Measurements from ENCODE around the gene SHH. TPM values are rescaled to one million over a fixed set of nuclear protein-coding genes. Genes with fewer than 3 reads are reported as not detected.

The SHH gene
- total RNA-seq, 1 experiment from 2014 or later = not detected

DNA sequence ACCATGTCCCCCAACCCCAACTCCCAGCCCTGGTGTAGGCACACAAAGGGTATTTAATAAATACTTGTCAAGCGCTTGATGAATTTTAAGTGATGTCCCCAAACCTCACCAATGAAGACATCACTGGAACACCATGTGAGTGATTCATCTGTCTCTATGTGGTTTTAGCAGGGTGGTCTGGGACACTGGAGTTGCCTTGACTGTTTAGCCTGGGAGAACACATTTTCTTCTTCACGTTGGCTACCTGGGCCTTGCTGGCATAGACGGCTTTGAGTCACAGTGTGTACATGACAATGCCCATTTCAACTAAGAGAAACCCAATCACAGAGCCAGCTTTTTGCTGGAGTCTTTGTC, 24.8 kb upstream of the SHH start:
- Histone ChIP-seq H3K27ac (no peak overlapping the region), H3K4me1 (replicated peaks) (no peaks in the 10 kb centered on the region)
- no peak for DNase-seq (ENCODE audit: low read depth in 1 of 2, low spot score in 2 of 2)

DNA sequence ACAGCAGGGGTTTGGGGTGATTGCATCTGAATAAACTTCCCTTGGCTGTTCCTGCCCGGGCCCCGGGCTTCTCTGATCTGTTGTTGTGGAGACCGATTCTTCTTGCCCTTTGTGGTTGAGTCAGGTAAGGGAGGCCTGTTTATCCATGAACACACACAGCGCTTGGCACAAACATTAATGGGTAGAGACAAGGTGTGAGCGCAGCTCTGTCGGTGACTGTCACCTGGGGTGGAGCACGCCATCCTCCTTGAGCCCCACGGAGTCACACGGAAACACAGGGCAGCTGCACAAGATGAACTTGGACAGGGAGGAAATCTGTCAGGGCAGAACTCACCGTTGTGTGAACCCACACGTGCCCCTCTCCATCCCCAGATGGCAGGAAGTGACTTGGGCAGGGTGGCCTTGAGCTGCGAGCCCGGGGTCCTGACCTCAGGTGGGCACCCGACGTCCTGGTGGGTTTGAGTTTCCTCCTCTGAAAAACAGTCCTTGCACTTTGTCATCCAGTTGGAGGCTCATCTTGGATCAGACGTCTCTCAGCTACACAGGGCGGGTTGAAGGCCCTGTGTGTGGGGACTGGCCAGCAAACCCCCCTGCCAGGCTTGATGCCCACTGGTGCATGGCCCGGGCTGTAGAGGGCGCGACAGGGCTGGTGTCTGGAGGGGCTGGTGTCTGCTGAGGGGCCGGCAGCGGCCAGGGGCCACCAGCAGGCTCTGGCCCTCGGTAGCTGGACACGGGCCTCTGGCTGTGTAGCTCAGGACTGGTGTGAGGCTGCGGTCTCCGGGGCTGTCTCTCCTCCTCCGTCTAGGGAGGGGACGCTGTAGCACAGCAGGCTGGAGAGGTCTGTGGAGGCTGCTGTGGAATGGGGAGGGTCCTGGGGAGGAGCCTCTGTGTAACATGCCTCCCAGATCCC, 24.2 kb upstream of the SHH start:
- no peak overlapping the region for H3K4me3 ChIP-seq
- DNase-seq (ENCODE audit: low read depth in 1 of 2, low spot score in 2 of 2) = no peak
- H3K27ac ChIP-seq = no peak overlapping the region
- H3K36me3 ChIP-seq = no peaks in the 10 kb centered on the region
- no peaks in the 10 kb centered on the region for H3K9me3 ChIP-seq (replicated peaks)
- no peaks in the 10 kb centered on the region for H3K4me1 ChIP-seq (replicated peaks)
- peaks cover 69% of the 10 kb centered on the region for H3K27me3 ChIP-seq (replicated peaks)

More for the DNA sequence above, 24.8 kb upstream of the SHH start:
- Histone ChIP-seq H3K36me3 (no peaks in the 10 kb centered on the region), H3K27me3 (replicated peaks) (peaks cover 68% of the 10 kb centered on the region), H3K9me3 (replicated peaks) (no peaks in the 10 kb centered on the region), H3K4me3 (no peak overlapping the region)

DNA sequence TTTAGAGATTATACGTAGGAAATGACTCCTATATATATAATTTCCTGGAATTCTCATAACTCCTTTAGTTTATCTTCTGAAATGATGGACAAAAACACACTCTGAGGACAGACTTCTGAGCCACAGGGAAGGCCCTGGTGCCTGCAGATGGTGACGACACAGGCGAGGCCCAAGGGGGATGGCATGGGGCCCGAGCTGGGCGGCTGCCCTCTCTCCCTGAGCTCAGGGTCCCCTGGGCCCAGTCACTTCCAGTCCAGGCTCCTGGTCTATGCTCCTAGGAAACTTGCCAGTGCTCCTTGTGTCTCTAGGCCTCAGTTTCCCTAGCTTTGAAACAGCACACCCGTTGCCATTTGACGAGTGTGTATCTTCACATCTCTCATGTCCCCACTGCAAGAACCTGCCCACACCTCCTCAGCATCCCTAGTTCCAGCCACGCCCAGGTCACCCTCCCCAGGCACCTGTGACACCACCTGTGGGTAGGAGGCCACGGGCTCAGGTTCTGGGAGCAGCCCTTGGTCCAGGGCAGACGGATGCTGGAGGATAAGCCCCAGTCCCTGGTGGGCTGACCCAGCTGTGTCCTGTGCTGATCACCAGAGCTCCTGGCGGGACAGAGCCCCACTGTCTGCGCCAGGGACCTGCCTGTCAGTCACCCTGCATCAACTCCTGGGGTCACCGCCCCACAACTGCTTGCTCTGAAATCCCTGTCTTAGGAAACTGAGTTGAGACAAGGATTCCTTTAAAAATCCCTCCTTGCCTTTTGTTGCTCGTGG, 23.4 kb upstream of the SHH start:
- Histone ChIP-seq H3K36me3 (no peaks in the 10 kb centered on the region), H3K9me3 (replicated peaks) (no peaks in the 10 kb centered on the region), H3K27me3 (replicated peaks) (peaks cover 62% of the 10 kb centered on the region), H3K27ac (no peak overlapping the region), H3K4me3 (no peak overlapping the region), H3K4me1 (replicated peaks) (no peaks in the 10 kb centered on the region)
- no peak for DNase-seq (ENCODE audit: low read depth in 1 of 2, low spot score in 2 of 2)

DNA sequence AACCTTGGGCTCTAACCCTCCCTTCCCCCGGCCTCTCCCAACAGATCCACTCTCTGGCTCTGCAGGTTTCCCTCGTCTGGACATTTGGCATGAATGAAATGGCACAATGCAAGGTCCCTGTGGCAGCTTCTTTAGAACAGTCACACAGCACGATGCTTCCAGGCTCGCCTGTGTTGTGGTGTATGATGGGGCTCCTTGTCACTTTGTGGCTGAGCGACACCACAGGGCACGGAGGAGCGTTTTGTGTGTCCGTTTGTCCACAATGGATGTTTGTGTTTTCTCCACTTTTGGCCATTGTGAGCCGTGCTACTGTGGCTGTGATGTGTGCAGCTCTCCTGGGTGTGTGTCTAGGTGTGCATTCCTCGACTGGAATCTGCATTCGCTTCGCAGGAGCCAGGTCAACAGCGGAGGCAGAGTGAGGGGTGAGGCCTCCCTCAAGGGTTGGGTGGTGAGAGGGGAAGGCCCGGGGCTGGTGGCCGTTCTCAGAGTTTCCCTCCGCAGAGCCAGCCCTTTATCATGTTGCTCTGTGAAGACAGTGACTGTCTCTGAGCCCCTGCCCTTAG, 22.3 kb upstream of the SHH start:
- Histone ChIP-seq H3K4me3 (no peak overlapping the region), H3K27me3 (replicated peaks) (peaks cover 51% of the 10 kb centered on the region), H3K4me1 (replicated peaks) (no peaks in the 10 kb centered on the region), H3K36me3 (no peaks in the 10 kb centered on the region), H3K27ac (no peak overlapping the region), H3K9me3 (replicated peaks) (no peaks in the 10 kb centered on the region)
- no peak for DNase-seq (ENCODE audit: low read depth in 1 of 2, low spot score in 2 of 2)

DNA sequence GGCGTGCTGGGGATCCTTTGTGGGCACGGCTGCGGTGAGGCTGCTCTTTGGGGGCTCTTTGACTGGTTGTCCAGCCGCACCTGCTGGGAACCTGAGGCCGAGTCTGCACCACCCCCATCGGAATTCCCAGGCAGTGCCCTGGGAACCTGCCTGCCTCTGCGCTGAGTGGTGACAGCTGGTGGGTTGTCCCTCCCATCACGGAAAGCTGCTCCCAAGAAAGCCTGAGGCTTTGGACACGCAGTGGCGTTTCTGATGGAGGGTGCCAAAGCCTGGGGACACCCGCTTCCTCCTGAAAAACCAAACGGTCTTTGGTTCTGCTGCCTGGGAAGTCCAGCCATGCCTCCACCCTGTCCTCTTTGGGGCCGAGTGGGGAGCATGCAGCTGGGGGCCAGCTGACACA, 21.4 kb upstream of the SHH start:
- no peak for DNase-seq (ENCODE audit: low read depth in 1 of 2, low spot score in 2 of 2)
- H3K4me3 ChIP-seq = no peak overlapping the region
- no peak overlapping the region for H3K27ac ChIP-seq
- H3K9me3 ChIP-seq (replicated peaks) = no peaks in the 10 kb centered on the region
- H3K36me3 ChIP-seq = no peaks in the 10 kb centered on the region
- H3K27me3 ChIP-seq (replicated peaks) = peaks cover 43% of the 10 kb centered on the region
- H3K4me1 ChIP-seq (replicated peaks) = no peaks in the 10 kb centered on the region

DNA sequence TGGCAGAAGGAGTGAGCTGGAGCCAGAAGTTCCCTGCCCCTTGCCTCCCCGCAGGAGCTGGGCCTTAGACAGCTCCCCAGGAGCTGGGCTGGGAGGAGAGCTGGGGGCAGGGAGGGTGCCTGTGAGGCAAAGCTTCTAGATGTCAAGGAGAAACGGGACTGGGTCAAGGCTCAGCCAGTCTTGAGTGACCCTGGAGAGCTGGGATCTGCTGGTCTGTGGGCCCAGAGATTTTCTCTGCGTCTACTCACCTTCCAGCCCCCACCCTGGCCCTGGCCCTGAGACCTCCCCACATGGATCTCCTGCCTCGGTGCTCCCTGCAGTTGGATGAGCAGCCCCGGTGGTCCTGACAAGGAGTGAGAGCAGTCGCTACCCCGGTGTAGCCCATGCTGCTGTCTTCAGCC, 20.3 kb upstream of the SHH start:
- Histone ChIP-seq H3K4me3 (no peak overlapping the region), H3K36me3 (no peaks in the 10 kb centered on the region), H3K9me3 (replicated peaks) (no peaks in the 10 kb centered on the region), H3K27me3 (replicated peaks) (peaks cover 42% of the 10 kb centered on the region), H3K4me1 (replicated peaks) (no peaks in the 10 kb centered on the region), H3K27ac (no peak overlapping the region)
- no peak for DNase-seq (ENCODE audit: low read depth in 1 of 2, low spot score in 2 of 2)

DNA sequence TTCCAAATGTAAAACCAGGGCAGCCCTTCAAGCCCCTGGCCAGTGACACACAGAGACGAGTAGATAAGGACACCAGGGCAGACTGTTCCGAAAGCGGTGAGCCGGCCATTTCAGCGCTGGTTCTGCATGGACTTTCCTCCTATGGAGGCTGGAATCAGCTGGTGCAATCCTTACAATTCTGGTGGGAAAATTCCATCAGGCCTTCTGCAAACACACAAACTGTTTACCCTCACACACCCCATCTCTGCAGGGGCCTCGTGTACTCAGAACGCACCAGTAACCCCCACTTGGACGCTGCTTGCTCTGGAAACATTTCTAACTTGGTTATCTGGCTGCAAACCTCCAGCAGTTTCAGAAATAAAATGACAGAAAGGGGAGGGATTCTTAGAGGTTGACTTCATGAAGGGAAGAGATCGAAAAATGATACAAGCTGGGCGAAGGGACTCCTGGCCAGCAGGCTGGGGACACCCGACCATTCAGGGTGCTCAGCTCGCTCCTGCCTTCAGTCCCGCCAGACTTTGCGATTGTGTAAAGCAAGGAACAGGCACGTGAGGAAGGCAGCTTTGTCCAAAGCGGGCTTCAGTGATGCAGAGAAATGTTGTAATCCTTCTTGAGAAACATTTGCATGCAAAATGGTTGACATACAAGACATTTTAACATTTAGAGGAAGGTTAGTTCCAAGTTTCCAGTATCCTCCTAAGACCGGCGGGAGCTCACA, 19.7 kb upstream of the SHH start:
- Histone ChIP-seq H3K9me3 (replicated peaks) (no peaks in the 10 kb centered on the region), H3K4me3 (no peak overlapping the region), H3K4me1 (replicated peaks) (no peaks in the 10 kb centered on the region), H3K27me3 (replicated peaks) (peaks cover 42% of the 10 kb centered on the region), H3K27ac (no peak overlapping the region), H3K36me3 (no peaks in the 10 kb centered on the region)
- no peak for DNase-seq (ENCODE audit: low read depth in 1 of 2, low spot score in 2 of 2)

DNA sequence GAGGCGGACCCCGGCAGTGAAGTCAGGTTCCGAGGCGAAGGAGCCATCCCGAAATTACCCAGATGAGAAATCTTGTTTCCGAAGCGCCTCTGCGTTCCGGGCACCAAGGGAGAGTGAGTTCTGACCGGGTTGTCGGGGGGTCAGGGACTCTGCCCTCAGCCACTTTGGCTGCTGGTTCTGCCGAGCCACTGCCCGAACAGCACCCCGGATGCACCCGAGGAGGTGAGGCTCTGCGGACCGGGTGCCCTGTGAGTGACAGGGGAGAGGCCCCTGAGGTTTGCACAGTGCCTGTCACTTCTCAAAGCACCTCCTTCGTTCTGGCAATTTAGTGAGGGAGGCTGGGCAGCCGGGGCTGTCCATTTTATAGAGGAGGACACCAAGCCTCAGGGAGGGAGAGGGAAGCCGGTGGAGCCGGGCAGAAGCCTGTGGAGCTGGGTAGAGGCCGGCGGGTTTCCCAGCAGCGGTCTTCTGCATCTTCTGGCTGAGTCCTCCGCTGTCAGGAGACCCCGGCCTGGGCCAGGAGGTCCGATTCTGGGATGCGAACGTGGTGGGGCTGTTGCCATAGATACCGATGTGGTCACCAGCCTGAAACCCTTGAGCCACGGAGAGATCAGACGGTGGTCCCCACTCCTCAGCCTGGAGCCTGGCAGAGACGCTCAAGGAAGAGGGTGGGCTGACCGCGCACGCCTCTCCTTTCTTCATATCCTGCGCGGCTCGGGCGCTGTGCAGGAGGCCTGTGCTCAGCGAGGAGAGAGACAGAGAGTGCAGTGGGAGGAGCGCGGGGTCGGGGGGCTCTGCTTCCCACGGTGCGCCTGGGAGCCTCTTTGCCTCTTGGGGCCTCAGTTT, 18.9 kb upstream of the SHH start:
- no peaks in the 10 kb centered on the region for H3K4me1 ChIP-seq (replicated peaks)
- no peak for DNase-seq (ENCODE audit: low read depth in 1 of 2, low spot score in 2 of 2)
- H3K27ac ChIP-seq = no peak overlapping the region
- no peaks in the 10 kb centered on the region for H3K9me3 ChIP-seq (replicated peaks)
- peaks cover 37% of the 10 kb centered on the region for H3K27me3 ChIP-seq (replicated peaks)
- no peak overlapping the region for H3K4me3 ChIP-seq
- H3K36me3 ChIP-seq = no peaks in the 10 kb centered on the region

DNA sequence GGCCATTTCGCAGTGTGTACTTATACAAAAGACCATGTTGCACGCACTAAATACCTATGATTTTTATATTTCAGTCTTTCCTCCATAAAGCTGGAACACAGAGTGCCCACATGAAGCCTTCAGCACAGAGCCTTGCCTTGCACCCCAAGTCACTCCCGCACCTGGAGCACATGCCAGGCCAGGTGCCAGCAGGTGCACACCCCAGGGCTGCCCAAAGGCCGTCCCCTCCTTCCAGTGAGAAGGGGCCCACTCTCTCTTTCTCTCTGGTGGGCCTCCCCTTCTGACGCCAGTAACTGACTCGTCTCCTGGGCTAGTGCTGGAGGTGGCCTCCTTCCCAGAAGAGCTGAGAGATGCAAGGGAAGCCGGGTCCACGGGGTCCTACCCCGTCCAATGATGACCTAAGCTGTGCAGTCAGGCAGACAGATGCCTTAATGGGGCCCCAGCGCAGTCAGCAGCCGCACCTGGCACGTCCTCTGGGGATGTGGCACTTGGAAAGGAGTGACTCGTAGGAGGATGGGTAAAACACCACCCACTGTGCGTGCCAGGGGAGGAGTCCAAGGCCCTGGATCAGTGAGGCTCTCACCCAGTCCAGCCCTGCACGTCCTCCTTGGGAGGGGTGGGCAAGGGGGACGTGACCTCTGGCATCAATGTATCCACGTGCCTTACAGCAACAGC, 17.7 kb upstream of the SHH start:
- Histone ChIP-seq H3K36me3 (no peaks in the 10 kb centered on the region), H3K27ac (no peak overlapping the region), H3K4me3 (no peak overlapping the region), H3K4me1 (replicated peaks) (no peaks in the 10 kb centered on the region), H3K27me3 (replicated peaks) (peaks cover 40% of the 10 kb centered on the region), H3K9me3 (replicated peaks) (no peaks in the 10 kb centered on the region)
- no peak for DNase-seq (ENCODE audit: low read depth in 1 of 2, low spot score in 2 of 2)

DNA sequence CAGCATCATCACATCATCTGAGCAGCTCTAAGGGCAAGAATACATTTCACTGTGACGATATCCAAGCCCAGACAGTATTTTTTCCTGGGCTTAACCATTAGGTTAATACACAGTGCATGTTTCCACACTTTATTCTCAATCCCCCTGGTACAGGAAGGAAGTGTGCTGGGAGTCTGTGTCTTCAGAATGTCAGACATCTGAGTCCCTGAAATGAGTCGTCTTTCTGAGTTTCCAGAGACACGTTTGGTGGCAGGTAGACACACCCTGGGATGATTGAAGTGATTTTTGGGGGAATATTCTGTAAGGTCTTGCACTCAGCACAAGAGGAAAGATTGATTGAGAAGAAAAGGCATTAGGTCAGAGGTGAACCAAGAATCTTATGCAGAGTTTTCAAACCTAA, 13.1 kb upstream of the SHH start:
- DNase-seq (ENCODE audit: low read depth in 1 of 2, low spot score in 2 of 2) = no peak
- Histone ChIP-seq H3K27me3 (replicated peaks) (peaks cover 21% of the 10 kb centered on the region), H3K4me1 (replicated peaks) (no peaks in the 10 kb centered on the region), H3K36me3 (no peaks in the 10 kb centered on the region), H3K9me3 (replicated peaks) (no peaks in the 10 kb centered on the region), H3K27ac (no peak overlapping the region), H3K4me3 (no peak overlapping the region)

DNA sequence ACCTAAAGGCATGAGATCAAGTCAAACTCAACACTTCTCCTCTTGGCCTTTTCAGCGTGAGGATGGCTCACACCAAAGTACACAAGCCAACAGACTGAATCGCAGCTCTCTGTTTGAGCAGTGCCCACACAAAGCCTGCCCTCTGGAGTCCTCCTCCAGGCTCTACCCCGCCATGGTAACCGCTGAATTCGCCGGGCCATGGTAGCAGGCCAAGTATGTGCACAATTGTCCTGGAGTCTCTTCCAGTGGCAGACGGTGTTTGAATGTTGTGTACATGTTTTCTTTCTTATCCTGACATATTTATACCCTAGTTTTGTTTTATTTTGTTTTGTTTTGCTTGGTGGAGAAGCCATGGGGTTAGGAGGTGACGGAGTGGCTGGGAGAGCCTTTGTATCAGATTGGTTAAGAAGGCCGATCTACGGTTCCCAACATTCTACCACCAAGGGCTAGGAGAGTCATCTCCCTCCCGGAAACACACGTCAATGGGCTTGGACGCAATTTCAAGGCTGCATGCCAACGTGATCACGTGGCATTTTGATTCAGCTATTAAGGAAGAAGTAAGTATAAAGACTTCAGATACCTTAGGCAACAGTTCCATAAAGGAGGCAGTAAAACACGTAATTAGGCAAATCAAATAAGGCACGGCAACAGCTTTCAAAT, 12.1 kb upstream of the SHH start:
- no peaks in the 10 kb centered on the region for H3K36me3 ChIP-seq
- H3K27me3 ChIP-seq (replicated peaks) = peaks cover 21% of the 10 kb centered on the region
- no peak overlapping the region for H3K4me3 ChIP-seq
- no peaks in the 10 kb centered on the region for H3K4me1 ChIP-seq (replicated peaks)
- DNase-seq (ENCODE audit: low read depth in 1 of 2, low spot score in 2 of 2) = peak in 1 of 2 experiments; percentile 20
- H3K9me3 ChIP-seq (replicated peaks) = no peaks in the 10 kb centered on the region
- H3K27ac ChIP-seq = no peak overlapping the region

DNA sequence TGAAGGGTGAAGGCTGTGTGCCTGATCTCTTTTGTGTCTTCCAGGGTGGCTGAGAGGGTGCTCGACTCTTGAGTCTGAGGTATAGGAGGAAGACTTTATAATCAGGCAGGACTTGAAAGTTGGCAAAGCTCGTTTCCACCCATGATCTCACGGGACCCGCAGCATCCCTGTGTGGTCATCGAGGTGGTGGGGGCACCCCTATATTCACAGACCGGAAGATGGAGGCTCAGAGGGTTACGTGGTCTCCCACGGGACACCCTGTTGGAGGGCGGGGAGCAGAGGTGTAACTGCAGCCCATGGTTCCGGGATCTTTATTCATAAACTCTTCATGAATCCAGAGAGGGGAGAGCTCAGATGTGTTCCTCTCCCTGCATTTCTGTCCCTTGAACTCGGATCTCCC, 9.6 kb upstream of the SHH start:
- no peak for DNase-seq (ENCODE audit: low read depth in 1 of 2, low spot score in 2 of 2)
- no peaks in the 10 kb centered on the region for H3K4me1 ChIP-seq (replicated peaks)
- H3K27ac ChIP-seq = no peak overlapping the region
- H3K9me3 ChIP-seq (replicated peaks) = no peaks in the 10 kb centered on the region
- H3K36me3 ChIP-seq = no peaks in the 10 kb centered on the region
- peaks cover 21% of the 10 kb centered on the region for H3K27me3 ChIP-seq (replicated peaks)
- H3K4me3 ChIP-seq = no peak overlapping the region
